ENCODE measurements around the gene ZDHHC3. TPM values are rescaled to one million over a fixed set of nuclear protein-coding genes. Genes with fewer than 3 reads are reported as not detected.
"Not testable (repeated sequence)": the region's sequence is repeated elsewhere in the genome, so short reads cannot be mapped to it uniquely, and the experiment has no call there.

Gene ZDHHC3
- total RNA-seq, 1 donor from 2014 or later: 81.4 TPM

DNA sequence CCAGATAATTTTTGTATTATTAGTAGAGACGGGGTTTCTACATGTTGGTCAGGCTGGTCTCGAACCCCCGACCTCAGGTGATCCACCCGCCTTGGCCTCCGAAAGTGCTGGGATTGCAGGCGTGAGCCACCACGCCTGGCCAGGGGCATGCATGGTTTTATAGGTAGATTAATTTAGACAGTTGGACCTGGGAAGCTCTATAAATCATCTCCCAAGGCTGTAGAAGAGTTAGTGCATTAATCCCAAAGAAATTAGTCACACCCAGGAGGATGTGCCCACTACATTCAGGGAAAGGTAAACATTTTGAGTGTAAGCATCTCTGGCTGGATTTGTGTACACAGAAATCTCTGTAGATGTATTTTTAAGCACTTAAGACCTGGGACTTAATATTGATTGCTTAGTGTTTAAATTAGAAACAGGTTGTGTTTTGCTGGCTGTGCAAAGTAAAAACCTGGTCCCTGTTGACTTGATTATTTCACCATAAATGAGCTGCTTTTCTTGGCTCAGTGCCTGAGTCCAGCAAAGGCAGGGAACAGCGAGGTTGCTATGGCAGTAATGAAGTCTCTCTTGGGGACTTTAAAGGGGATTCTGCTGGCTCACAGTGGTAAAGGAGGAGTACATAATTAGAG lies 19.3 kb upstream of the ZDHHC3 start:
- peak; percentile 72 for DNase-seq (ENCODE audit: low read depth)

DNA sequence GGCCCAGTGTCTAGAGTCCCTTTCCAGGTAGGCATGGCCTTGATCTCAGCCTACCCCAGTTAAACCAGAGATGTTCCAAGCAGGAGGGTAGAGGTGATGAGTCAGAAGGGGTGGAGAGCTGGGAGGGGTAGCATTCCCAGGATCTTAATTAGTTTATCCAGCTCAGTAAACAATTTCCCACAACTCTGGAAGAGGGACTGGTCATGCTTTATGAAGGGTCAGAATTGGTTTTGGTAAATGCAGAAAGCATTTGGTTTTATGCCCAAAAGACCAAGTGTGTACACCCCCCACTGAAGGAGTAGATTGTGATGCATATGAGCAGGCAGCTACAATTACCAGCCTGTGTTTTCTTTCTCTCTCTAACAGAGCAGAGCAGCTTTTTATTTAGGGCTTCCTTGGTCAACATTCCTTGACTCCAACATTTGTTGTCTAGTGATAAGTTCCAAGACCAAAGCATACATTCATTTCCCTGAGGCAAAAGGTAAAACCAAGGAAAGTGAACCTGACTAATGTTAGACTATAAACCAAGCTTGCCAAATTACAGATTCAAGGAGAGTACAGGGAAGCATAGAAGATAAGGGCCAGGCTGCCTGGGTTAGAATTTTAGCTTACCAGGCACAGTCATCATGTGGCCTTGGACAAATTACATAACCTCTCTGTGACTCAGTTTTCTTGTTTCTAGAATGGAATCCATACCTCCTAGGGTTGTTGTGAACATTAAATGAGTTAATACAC lies 17.7 kb upstream of the ZDHHC3 start:
- DNase-seq (ENCODE audit: low read depth): peak; percentile 94

DNA sequence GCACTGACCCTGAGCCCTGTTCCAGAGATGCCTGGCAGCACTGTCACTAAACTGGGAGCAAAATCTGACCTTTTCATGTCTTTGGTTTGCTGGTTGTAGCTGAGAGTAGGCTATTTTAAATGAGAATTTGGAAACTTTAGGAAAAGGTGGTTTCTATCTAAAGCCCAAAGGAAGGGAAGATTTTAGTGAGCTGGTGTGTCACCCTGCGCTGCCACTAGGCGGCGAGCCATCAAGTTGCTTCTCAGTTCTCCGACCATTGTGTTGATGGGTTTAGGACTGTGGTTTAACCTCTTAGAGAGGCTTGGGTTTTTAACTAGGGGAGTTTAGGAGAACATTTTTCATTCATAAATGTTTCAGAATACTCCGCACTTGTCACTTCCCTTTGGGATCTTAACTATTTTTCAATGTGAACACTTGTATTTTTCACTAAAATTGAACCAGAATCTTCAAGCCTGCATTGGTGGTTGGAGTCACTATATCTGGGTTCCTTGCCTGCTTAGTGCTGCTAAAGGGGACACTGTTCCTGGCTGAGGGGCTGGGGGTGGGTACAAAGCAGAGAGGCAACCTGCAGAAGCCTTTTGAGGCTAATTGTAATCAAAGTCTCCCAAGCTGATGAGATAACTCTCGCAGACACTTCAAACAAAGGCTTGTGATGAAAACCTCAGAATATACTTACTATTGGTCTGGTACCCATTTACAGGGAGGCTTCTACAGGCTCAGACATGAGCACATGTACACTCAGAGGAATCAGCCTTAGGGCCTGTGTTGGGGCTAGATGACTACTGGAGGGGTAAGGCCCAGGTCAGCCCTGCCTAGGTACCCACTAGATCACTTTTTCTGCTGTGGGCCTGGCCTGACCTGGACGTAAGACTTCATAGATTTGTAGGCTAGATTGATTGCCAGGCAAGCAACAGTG lies 16.8 kb upstream of the ZDHHC3 start:
- DNase-seq (ENCODE audit: low read depth): no peak

DNA sequence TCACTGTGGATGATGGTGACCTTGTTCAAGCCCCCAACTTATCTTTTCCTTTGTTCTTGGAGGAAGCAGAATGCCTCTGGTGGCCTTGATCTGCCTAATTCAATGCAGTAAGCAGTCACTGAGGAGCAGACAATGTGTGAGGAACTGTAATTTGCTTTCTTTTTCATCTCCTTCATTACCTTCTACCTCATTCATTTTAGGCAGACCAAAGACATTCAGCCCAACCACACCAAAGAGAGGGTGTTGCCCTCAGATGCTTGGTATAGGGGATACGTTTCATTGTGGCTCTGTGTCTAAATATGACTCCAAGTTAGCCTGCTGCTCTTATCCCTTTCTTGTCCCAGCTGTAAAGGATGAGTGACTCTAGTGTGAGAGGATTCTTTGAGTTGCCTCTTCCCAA lies 15.4 kb upstream of the ZDHHC3 start:
- no peak for DNase-seq (ENCODE audit: low read depth)

DNA sequence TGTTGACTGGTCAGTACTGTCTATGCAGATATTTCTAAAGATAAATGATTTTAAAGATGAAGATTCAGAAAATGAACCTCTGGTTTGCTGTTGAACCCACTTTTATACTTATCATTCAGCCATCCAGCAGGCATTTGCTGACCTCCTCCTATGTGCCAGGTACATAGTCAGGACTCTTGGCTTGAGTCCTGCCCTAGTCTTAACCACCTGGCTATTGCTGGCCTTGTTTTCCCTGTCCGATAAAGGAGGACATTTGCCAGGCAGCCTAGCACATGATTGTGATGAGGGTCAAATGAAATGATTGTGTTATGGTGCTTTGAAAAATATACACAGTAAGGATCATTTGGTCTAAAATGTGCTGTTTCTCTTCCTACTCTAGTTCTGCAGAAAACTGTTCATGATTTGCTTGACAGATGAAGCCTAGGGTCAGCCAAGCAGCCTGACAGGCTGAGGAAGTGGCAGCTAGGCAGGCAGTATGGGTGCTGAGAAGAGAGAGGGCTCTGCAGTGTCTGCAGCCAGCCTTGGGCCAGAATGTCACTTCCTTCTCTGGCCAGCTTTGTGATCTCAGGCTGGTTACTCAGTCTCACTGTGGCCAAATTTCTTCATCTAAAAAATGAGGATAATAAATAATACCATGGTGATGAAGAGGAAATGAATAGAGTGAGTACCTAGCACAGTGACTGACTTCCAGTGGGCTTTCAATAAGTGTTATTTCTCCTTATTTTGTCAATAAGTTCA lies 13.8 kb upstream of the ZDHHC3 start:
- DNase-seq (ENCODE audit: low read depth): no peak

DNA sequence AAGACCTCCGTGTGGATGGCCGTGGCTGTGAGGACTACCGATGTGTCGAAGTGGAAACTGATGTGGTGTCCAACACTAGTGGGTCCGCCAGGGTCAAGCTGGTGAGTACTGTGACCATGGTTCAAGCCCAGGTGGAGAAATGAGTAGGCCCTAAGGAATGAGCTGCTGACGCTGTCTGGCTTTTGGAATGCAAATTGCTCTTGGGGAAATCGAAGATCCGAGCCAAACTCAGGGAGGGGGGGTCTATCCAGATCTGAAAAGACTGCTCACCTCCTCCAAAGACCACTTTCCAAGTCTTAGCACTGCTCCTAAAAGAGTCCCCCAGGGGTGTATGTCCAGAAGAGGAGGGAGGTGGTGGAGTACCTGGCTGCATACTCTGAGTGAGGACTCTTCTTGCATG lies 13.2 kb upstream of the ZDHHC3 start:
- DNase-seq (ENCODE audit: low read depth): no peak

DNA sequence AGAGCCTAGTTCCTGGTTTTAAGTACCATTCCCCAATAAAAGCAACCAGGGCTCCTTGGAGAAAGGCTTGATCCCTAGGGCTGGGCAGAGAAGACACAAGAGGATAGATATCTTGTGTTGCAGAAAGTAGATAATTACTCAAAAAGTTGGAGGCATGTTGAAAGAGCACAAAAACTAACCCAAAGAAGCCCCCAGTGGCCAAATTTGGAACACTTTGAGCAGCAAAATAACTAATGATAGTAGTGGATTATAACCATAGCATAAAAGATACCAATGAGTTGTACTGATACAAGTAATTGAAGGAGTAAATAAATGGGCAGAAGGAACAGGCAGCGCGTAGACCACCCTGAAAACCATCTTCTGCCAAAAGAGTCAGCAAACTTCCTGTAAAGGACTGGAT lies 12.1 kb upstream of the ZDHHC3 start:
- DNase-seq (ENCODE audit: low read depth): no peak

DNA sequence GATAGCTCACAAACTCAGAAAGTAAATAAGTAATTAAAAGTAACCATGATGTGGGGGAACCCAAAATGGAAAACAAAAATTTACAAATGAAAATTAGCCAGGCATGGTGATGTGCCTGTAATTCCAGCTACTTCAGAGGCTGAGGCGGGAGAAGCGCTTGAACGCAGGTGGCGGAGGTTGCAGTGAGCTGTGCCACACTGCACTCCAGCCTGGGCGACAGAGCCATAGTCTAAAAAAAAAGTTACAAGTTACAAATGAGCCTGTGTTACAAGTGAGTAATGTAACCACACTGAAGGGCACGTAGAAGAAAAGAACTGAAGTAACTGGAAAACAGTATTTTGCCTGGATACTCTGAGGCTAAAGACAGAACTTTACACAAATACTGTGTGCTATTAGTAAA lies 11.4 kb upstream of the ZDHHC3 start:
- DNase-seq (ENCODE audit: low read depth): no peak

DNA sequence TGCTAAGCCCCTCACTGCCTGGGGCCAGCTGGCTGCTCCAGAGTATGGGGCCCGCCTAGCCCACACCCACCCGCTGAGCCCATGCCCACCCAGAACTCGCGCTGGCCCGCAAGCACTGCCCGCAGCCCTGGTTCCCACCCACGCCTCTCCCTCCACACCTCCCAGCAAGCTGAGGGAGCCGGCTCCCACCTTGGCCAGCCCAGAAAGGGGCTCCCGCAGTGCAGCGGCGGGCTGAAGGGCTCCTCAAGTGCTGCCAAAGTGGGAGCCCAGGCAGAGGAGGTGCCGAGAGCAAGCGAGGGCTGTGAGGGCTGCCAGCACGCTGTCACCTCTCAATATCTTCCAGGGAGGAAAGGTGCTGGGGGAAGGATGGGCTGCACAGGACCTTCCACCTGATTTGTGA lies 10.4 kb upstream of the ZDHHC3 start:
- not testable (repeated sequence) for DNase-seq (ENCODE audit: low read depth)

DNA sequence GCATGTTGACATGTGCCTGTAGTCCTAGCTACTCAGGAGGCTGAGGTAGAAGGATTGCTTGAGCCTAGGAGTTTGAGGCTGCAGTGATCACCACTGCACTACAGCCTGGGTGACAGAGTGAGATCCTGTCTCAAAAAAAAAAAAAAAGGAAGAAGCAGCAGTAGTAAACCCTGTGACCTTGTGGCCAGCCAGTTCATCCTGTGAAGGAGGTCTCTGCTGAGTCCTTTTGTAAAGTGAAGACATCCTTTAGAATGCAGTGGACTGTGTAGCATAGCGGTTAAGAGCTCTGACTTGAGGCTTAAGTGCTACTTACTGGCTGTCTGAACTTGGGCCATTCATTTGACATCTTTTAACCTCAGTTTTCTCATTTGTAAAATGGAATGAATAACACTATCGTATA lies 8.4 kb upstream of the ZDHHC3 start:
- peak; percentile 41 for DNase-seq (ENCODE audit: low read depth)

DNA sequence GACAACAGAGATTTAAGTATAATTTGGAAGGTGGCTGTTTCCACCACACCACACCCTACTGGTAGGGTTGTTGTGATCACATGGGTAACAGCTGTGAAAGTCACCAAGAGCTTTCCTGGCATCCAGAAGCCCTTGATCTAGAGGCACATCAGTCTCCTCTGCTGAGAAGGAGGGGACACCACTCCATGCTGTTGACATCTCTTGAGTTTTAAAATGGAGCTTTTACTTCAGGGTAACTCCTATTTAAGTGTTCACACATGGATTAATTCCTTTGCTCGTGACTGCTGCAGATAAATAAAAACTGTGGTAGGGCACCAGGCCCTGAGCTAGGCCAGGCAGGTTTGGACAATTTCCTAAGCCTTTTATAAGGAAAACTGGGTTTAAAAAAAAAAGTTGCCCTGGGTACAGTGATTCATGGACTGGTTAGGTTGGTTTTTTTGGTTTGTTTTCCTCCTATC lies 7.5 kb upstream of the ZDHHC3 start:
- no peak for DNase-seq (ENCODE audit: low read depth)

DNA sequence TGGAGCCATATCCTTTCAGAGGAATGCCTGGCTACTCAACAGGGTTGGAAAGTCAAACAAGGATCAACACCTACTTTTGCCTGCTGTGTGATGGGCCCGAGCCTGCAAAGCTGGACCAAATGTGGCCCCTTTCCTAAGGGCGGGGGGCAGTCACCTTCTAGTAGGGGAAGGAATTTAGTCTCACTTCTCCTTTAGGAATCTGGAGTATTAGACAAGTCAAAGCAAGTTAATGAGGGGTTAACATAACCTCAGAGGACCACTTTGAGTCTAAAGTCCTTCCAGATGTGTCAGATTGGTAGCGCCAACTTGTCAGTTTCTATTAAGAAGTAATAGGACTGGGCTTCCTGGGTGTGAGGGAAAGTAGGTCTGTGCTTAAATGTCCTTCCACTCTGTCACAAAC lies 6.8 kb upstream of the ZDHHC3 start:
- DNase-seq (ENCODE audit: low read depth): no peak

DNA sequence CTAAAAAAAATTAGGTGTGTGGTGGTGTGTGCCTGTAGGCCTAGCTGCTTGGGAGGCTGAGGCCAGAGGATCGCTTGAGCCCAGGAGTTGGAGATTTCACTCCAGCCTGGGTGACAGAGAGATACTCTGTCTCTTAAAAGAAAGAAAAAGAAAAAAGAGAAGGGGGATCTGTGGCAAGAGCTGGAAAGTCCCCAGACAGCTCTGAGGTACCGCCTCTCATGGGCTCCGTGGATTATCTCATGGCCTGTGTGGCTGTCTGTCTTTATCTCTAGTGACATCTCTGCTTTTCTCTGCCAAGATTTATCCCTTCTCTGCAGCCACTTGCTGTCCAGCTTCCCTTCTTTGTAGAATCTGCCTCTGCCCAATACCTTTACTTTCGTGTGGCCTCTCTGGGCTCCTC lies 5.8 kb upstream of the ZDHHC3 start:
- no peak for DNase-seq (ENCODE audit: low read depth)

DNA sequence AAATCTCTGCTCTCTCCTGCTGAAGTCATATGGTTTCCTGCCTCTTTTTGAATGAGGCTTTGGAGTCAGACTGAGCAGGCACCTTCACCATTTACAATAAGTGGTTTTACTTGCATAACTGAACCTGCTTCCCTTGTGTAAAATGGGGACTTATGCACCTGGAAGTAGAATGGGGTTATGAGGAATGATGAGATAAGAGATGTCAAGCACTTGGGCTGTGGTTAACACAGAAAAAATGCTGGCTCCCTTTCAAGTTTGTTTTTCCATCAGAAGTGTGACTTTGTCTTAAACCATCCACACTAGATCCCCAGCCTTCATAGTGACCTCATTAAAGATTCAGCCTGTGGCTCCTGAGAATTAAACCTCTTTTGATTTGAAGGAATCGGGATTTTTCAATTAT lies 5.2 kb upstream of the ZDHHC3 start:
- DNase-seq (ENCODE audit: low read depth): peak; percentile 29

DNA sequence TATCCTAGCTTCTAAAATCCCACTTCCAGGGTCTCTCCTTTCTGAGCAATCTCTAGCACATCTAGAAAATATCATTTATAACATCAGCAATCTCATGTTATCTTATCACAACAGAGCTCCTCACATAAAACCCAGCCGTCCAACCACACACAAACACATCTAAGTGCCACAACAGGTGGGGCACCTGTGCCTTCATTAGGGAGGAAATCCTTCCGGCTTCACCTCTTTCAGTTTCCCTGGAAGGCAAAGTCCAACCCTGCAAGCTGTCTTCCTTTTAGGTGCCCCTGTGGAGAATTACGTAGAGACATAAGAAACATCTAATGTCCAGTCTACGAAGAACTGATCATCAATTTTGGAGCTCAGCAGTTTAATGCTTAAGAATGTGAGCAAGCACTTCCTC lies 1.6 kb downstream of the ZDHHC3 start:
- no peak for DNase-seq (ENCODE audit: low read depth)

DNA sequence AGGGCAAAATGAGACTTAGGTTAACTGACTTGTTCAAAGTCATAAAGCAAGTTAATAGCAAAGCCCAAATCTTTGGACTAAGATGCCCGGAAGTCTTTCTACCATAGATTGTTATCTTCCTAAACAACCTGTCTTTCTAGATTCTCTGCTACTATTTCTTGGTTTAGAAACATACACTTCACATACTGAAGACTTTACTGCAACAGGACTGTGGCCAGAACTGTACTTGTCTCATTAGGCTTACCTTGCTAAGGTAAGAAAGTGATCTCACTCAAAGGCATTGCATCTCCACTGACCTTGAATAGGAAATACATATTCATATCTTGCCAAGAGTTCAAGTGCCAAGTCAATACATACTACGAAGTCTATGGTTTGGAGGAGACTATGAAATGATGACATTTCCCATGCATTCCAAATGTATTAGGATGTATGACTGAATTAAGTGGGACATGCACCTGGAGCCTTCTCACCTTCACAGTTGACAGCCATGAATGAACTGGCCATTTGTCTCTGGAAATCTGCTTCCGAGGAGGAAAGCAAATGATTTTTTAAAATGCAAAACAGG lies 5.0 kb downstream of the ZDHHC3 start:
- peak; percentile 24 for DNase-seq (ENCODE audit: low read depth)

DNA sequence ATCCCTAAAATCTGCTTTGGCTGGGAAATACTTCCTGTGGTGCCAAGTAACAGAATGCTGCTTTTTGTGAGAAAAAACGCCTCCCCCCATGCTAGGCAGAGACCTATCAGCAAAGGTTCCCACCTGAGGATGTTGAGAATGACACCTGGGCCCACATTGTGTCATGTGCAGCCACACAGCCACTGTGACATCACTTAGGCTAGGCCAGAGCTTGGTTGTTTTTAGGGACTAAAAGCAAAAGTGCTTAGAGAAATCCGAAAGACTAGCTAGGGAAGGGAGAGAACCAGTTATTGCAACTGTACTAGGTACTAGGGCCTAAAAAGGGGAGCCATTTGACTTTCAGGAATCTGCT lies 6.2 kb downstream of the ZDHHC3 start:
- no peak for DNase-seq (ENCODE audit: low read depth)

DNA sequence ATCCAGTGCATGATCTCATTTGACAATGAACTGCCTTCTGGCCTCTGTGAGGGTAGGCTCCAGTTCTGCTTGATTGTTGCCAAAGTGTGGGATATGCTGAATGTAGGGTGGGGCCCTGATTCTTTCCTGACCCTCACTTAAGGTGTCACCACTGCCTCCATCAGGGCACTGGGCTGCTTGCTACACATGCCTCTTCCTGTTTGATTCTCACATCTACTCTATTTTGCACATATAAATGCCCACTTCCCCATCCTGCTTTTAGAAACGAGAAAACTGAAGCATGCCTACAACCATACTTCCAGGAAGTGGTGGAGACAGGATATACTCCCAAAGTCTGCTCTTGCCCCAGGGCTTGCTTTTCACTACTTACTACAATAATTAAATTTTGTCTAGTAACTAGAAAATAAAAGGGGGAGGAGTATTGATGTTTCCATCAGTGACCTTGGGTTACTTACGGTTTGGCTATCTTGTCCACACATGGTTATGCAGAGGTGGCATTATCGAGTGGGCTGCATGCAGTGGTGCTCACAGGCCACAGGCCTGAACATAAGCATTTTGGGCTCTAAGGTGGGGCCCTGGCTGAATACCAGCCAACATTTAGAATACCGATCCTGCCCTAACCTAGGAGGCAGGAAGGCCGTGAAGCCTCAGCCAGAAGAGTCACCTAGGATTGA lies 6.7 kb downstream of the ZDHHC3 start:
- DNase-seq (ENCODE audit: low read depth): no peak

DNA sequence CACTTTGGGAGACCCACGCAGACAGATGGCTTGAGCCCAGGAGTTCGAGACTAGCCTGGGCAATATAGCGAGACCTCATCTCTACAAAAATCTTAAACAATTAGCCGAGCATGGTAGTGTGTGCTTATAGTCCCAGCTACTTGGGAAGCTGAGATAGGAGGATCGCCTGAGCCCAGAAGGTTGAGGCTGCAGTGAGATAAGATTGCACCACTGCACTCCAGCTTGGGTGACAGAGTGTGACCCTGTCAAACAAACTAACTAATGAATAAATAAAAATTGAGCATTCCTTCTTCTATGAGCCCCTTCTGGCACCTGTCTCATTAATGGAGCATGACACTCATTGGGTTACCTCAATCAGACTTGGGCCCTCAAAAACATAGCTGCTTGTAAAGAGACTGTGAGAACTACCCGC lies 7.5 kb downstream of the ZDHHC3 start:
- DNase-seq (ENCODE audit: low read depth): no peak

DNA sequence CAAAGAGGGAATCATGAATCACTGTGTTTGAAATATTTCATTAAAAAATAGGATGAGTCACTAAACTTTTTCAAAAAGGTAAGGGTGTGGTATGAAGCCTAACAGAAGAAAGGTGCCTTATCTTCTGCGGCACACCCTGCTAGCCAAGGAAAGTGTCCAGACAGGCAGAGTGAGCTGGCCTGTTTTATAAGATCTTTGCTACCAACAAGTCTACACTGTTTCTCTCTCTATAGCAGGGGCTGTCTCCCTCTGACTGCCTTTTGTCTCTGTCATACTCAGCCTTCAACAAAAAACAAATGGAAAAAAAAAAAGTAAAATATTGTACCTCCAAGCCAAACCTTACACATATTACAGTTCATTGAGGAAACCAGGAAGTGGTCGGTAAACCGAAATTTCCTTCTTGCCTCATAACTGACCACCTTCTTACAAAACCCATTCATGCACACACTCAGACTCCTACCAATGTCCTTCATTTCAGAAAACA lies 9.1 kb downstream of the ZDHHC3 start:
- peak; percentile 28 for DNase-seq (ENCODE audit: low read depth)

DNA sequence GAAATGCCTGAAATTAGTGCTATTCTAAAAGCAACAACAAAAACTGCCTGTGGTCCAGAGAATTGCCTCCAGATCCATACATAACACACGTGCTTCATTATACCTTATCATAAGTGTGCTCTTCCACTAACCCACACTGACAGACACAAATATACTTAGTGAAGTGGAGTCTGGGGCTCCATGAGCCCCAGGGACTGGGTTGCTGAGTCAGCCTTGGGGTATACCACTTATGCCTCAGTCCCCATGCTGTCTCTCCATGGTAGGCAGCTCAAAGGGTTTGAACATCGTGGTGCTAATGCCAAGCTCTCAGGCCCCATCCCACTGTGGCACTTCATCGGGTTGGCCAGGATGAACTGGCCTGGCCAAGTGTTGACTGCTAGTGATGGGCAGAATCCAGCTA lies 10.8 kb downstream of the ZDHHC3 start:
- no peak for DNase-seq (ENCODE audit: low read depth)
